ENCODE measurements around the gene HOATZ.

The HOATZ gene

GRCh38 chr11:111550258-111550657, 35.7 kb downstream of the HOATZ start:
- no peak for DNase-seq

- no peak for DNase-seq
Observed at GRCh38 chr11:111554532-111554931, 40.0 kb downstream of the HOATZ start.

GRCh38 chr11:111555255-111555654, 40.7 kb downstream of the HOATZ start:
- DNase-seq, result no peak

- DNase-seq, result no peak
Observed at GRCh38 chr11:111557425-111558111, 43.0 kb downstream of the HOATZ start.

GRCh38 chr11:111559800-111560464, 45.4 kb downstream of the HOATZ start:
- no peak for DNase-seq

GRCh38 chr11:111560800-111561199, 46.2 kb downstream of the HOATZ start:
- no peak for DNase-seq

GRCh38 chr11:111561306-111561705, 46.7 kb downstream of the HOATZ start:
- DNase-seq, result no peak

GRCh38 chr11:111561791-111562325, 47.3 kb downstream of the HOATZ start:
- DNase-seq, result no peak

GRCh38 chr11:111562692-111563389, 48.3 kb downstream of the HOATZ start:
- DNase-seq, result no peak

- DNase-seq, result peak; percentile 65
Observed at GRCh38 chr11:111565114-111565720, 50.6 kb downstream of the HOATZ start.

GRCh38 chr11:111566324-111566723, 51.7 kb downstream of the HOATZ start:
- no peak for DNase-seq

- no peak for DNase-seq
Observed at GRCh38 chr11:111569476-111569875, 54.9 kb downstream of the HOATZ start.

GRCh38 chr11:111570796-111571195, 56.2 kb downstream of the HOATZ start:
- no peak for DNase-seq

- no peak for DNase-seq
Observed at GRCh38 chr11:111571829-111572501, 57.4 kb downstream of the HOATZ start.

- no peak for DNase-seq
Observed at GRCh38 chr11:111572581-111572980, 58.0 kb downstream of the HOATZ start.

GRCh38 chr11:111573821-111574249, 59.3 kb downstream of the HOATZ start:
- DNase-seq, result no peak

GRCh38 chr11:111574373-111575225, 60.0 kb downstream of the HOATZ start:
- DNase-seq, result no peak

GRCh38 chr11:111575740-111576139, 61.2 kb downstream of the HOATZ start:
- no peak for DNase-seq

GRCh38 chr11:111577821-111578220, 63.2 kb downstream of the HOATZ start:
- no peak for DNase-seq

- no peak for DNase-seq
Observed at GRCh38 chr11:111581341-111581740, 66.8 kb downstream of the HOATZ start.

- no peak for DNase-seq
Observed at GRCh38 chr11:111582163-111582562, 67.6 kb downstream of the HOATZ start.

GRCh38 chr11:111582881-111583280, 68.3 kb downstream of the HOATZ start:
- no peak for DNase-seq
